Mucosa of stomach (tissue), 1 donor: ENCODE results near the gene TCERG1L.

Experiments
- H3K27me3 ChIP-seq: one replicate; pipeline ENCODE4 v1.7.0; 2013; ENCODE audit warnings: mild to moderate bottlenecking, low read length; ENCODE audit not compliant: control insufficient read depth, insufficient read depth
- H3K36me3 ChIP-seq: one replicate; pipeline ENCODE4 v1.7.0; 2013; ENCODE audit warnings: low read length; ENCODE audit not compliant: control insufficient read depth, insufficient read depth
- H3K4me1 ChIP-seq: one replicate; pipeline ENCODE4 v1.7.0; 2013; ENCODE audit warnings: mild to moderate bottlenecking, low read length; ENCODE audit not compliant: control insufficient read depth, insufficient read depth
- H3K4me3 ChIP-seq: one replicate; pipeline ENCODE4 v1.7.0; 2013; ENCODE audit warnings: low read length
- H3K9ac ChIP-seq: one replicate; pipeline ENCODE4 v1.7.0; 2013; ENCODE audit warnings: mild to moderate bottlenecking, low read length, moderate library complexity
- H3K9me3 ChIP-seq: one replicate; pipeline ENCODE4 v1.7.0; 2013; ENCODE audit warnings: mild to moderate bottlenecking, low read length, moderate library complexity; ENCODE audit not compliant: control insufficient read depth
- donor health status: Pancreatic carcinoma.

TCERG1L gene

GRCh38 chr10:131311661-131312477 is at the start of gene TCERG1L:
Gene TCERG1L (minus strand): TSS chr10:131311721. CDS start chr10:131311635, 86 bp downstream.
- peaks cover 24% of the 10 kb centered on the region for H3K27me3 ChIP-seq
- no peaks in the 10 kb centered on the region for H3K36me3 ChIP-seq
- H3K9ac ChIP-seq = no peak within 1 kb of the TSS
- no peaks in the 10 kb centered on the region for H3K9me3 ChIP-seq
- H3K4me1 ChIP-seq = no peaks in the 10 kb centered on the region
- no peak within 1 kb of the TSS for H3K4me3 ChIP-seq

- H3K9ac ChIP-seq = no peak overlapping the region
- no peak overlapping the region for H3K4me3 ChIP-seq
- no peaks in the 10 kb centered on the region for H3K9me3 ChIP-seq
- no peaks in the 10 kb centered on the region for H3K36me3 ChIP-seq
- H3K4me1 ChIP-seq = no peaks in the 10 kb centered on the region
- no peaks in the 10 kb centered on the region for H3K27me3 ChIP-seq
Observed at GRCh38 chr10:131358741-131359442, 47.4 kb upstream of the TCERG1L start.

- H3K4me3 ChIP-seq = no peak overlapping the region
- H3K9me3 ChIP-seq = no peaks in the 10 kb centered on the region
- H3K9ac ChIP-seq = no peak overlapping the region
- no peaks in the 10 kb centered on the region for H3K27me3 ChIP-seq
- H3K36me3 ChIP-seq = no peaks in the 10 kb centered on the region
- no peaks in the 10 kb centered on the region for H3K4me1 ChIP-seq
Observed at GRCh38 chr10:131356442-131356841, 44.9 kb upstream of the TCERG1L start.

- no peaks in the 10 kb centered on the region for H3K27me3 ChIP-seq
- no peak overlapping the region for H3K4me3 ChIP-seq
- H3K9ac ChIP-seq = no peak overlapping the region
- H3K36me3 ChIP-seq = no peaks in the 10 kb centered on the region
- H3K4me1 ChIP-seq = no peaks in the 10 kb centered on the region
- no peaks in the 10 kb centered on the region for H3K9me3 ChIP-seq
Observed at GRCh38 chr10:131355881-131356280, 44.4 kb upstream of the TCERG1L start.

- H3K9me3 ChIP-seq = no peaks in the 10 kb centered on the region
- no peak overlapping the region for H3K9ac ChIP-seq
- H3K36me3 ChIP-seq = no peaks in the 10 kb centered on the region
- H3K4me3 ChIP-seq = no peak overlapping the region
- no peaks in the 10 kb centered on the region for H3K27me3 ChIP-seq
- H3K4me1 ChIP-seq = no peaks in the 10 kb centered on the region
Observed at GRCh38 chr10:131355056-131355455, 43.5 kb upstream of the TCERG1L start.

- H3K4me3 ChIP-seq = no peak overlapping the region
- no peaks in the 10 kb centered on the region for H3K27me3 ChIP-seq
- H3K9me3 ChIP-seq = no peaks in the 10 kb centered on the region
- no peaks in the 10 kb centered on the region for H3K36me3 ChIP-seq
- H3K9ac ChIP-seq = no peak overlapping the region
- H3K4me1 ChIP-seq = no peaks in the 10 kb centered on the region
Observed at GRCh38 chr10:131354380-131354779, 42.9 kb upstream of the TCERG1L start.

- no peaks in the 10 kb centered on the region for H3K9me3 ChIP-seq
- H3K36me3 ChIP-seq = no peaks in the 10 kb centered on the region
- H3K4me1 ChIP-seq = no peaks in the 10 kb centered on the region
- H3K4me3 ChIP-seq = no peak overlapping the region
- no peak overlapping the region for H3K9ac ChIP-seq
- no peaks in the 10 kb centered on the region for H3K27me3 ChIP-seq
Observed at GRCh38 chr10:131352765-131353290, 41.3 kb upstream of the TCERG1L start.

GRCh38 chr10:131350660-131351059 is 39.1 kb upstream of the TCERG1L start:
- H3K4me3 ChIP-seq = no peak overlapping the region
- H3K9me3 ChIP-seq = no peaks in the 10 kb centered on the region
- H3K27me3 ChIP-seq = no peaks in the 10 kb centered on the region
- H3K4me1 ChIP-seq = no peaks in the 10 kb centered on the region
- H3K36me3 ChIP-seq = no peaks in the 10 kb centered on the region
- H3K9ac ChIP-seq = no peak overlapping the region

- no peaks in the 10 kb centered on the region for H3K4me1 ChIP-seq
- H3K36me3 ChIP-seq = no peaks in the 10 kb centered on the region
- no peak overlapping the region for H3K9ac ChIP-seq
- H3K27me3 ChIP-seq = no peaks in the 10 kb centered on the region
- no peak overlapping the region for H3K4me3 ChIP-seq
- H3K9me3 ChIP-seq = no peaks in the 10 kb centered on the region
Observed at GRCh38 chr10:131350245-131350644, 38.7 kb upstream of the TCERG1L start.

GRCh38 chr10:131346456-131346855 is 34.9 kb upstream of the TCERG1L start:
- H3K4me3 ChIP-seq = no peak overlapping the region
- H3K36me3 ChIP-seq = no peaks in the 10 kb centered on the region
- H3K27me3 ChIP-seq = no peaks in the 10 kb centered on the region
- H3K9ac ChIP-seq = no peak overlapping the region
- H3K9me3 ChIP-seq = no peaks in the 10 kb centered on the region
- H3K4me1 ChIP-seq = no peaks in the 10 kb centered on the region

- no peaks in the 10 kb centered on the region for H3K9me3 ChIP-seq
- H3K4me3 ChIP-seq = no peak overlapping the region
- no peaks in the 10 kb centered on the region for H3K36me3 ChIP-seq
- no peaks in the 10 kb centered on the region for H3K4me1 ChIP-seq
- H3K9ac ChIP-seq = no peak overlapping the region
- no peaks in the 10 kb centered on the region for H3K27me3 ChIP-seq
Observed at GRCh38 chr10:131345691-131346090, 34.2 kb upstream of the TCERG1L start.

GRCh38 chr10:131344747-131345146 is 33.2 kb upstream of the TCERG1L start:
- Histone ChIP-seq H3K4me3 (no peak overlapping the region), H3K9me3 (no peaks in the 10 kb centered on the region), H3K9ac (no peak overlapping the region), H3K27me3 (no peaks in the 10 kb centered on the region), H3K36me3 (no peaks in the 10 kb centered on the region), H3K4me1 (no peaks in the 10 kb centered on the region)
